Right atrium auricular region (tissue), 2 donors: ENCODE data around the gene ISOC2. TPM values are rescaled to one million over a fixed set of nuclear protein-coding genes. Genes with fewer than 3 reads are reported as not detected.
A peak's percentile ranks its signal among the peaks of the same experiment; 100 is the strongest.

Source experiments
- DNase-seq: peaks from one replicate; pipeline ENCODE4 v3.0.0-alpha.2; 2019; ENCODE audit warnings: low spot score
- H3K27ac ChIP-seq, 2 donors: fragments of 200-600 bp; sonication (generic); 1 replicate in 1 of 2; 2 replicates in 1 of 2; pipeline ENCODE4 v1.5.1; 2016 to 2019
- H3K27me3 ChIP-seq, 2 donors: fragments of 200-600 bp; sonication (generic); one replicate each; pipeline versions ENCODE4 v1.5.1 to v1.6.0; 2017 to 2019
- H3K36me3 ChIP-seq: fragments of 200-600 bp; sonication (generic); one replicate; pipeline ENCODE4 v1.5.1; 2016
- H3K4me1 ChIP-seq, 2 donors: fragments of 200-600 bp; sonication (generic); one replicate each; pipeline versions ENCODE4 v1.5.1 to v1.6.0; 2017 to 2019
- H3K4me3 ChIP-seq, 2 donors: fragments of 200-600 bp; sonication (generic); 1 replicate in 1 of 2; 2 replicates in 1 of 2; pipeline ENCODE4 v1.5.1; 2017 to 2019; ENCODE audit warnings: mild to moderate bottlenecking in 1 of 2, moderate library complexity in 1 of 2
- H3K9me3 ChIP-seq, 2 donors: fragments of 200-600 bp; sonication (generic); one replicate each; pipeline ENCODE4 v1.5.1; 2019
- total RNA-seq, 2 donors: library from RNA; depleted of rRNA; stranded (reverse); fragments of >200 nt; gene quantifications; one replicate each; pipeline ENCODE4 v1.1.0, GENCODE V29; 2016
- TF ChIP-seq, protein P1 (sequence below), 2 donors: fragments of 200-600 bp; sonication (generic); IDR thresholded peaks; one replicate each; pipeline ENCODE4 v1.5.1; 2019; ENCODE audit warnings: antibody characterized with exemption in 2 of 2

ISOC2 gene
- total RNA-seq, 2 donors from 2014 or later = 87.0 to 92.2 TPM

DNA sequence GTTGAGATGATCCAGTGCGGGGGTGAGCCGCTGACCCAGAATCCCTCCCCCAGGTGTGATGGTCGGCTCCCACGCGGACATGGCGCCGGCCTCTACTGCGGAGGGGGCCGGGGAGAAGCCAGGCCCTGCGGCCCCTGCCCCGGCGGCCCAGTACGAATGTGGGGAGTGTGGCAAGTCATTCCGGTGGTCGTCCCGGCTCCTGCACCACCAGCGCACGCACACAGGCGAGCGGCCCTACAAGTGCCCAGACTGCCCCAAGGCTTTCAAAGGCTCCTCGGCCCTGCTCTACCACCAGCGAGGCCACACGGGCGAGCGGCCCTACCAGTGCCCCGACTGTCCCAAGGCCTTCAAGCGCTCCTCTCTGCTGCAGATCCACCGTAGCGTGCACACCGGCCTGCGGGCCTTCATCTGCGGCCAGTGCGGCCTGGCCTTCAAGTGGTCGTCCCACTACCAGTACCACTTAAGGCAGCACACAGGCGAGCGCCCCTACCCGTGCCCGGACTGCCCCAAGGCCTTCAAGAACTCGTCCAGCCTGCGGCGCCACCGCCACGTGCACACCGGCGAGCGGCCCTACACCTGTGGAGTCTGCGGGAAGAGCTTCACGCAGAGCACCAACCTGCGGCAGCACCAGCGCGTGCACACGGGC, 19.8 kb upstream of the ISOC2 start:
- Histone ChIP-seq H3K27ac (no peak overlapping the region), H3K4me3 (no peak overlapping the region), H3K27me3 (no peaks in the 10 kb centered on the region), H3K36me3 (peaks cover 11% of the 10 kb centered on the region), H3K9me3 (no peaks in the 10 kb centered on the region), H3K4me1 (peaks cover 0 to 56% of the 10 kb centered on the region in 2 donors)
- TF ChIP-seq, protein P1, sequence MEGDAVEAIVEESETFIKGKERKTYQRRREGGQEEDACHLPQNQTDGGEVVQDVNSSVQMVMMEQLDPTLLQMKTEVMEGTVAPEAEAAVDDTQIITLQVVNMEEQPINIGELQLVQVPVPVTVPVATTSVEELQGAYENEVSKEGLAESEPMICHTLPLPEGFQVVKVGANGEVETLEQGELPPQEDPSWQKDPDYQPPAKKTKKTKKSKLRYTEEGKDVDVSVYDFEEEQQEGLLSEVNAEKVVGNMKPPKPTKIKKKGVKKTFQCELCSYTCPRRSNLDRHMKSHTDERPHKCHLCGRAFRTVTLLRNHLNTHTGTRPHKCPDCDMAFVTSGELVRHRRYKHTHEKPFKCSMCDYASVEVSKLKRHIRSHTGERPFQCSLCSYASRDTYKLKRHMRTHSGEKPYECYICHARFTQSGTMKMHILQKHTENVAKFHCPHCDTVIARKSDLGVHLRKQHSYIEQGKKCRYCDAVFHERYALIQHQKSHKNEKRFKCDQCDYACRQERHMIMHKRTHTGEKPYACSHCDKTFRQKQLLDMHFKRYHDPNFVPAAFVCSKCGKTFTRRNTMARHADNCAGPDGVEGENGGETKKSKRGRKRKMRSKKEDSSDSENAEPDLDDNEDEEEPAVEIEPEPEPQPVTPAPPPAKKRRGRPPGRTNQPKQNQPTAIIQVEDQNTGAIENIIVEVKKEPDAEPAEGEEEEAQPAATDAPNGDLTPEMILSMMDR (IDR thresholded peaks at IDR 0.05) = no peak
- DNase-seq = no peak

DNA sequence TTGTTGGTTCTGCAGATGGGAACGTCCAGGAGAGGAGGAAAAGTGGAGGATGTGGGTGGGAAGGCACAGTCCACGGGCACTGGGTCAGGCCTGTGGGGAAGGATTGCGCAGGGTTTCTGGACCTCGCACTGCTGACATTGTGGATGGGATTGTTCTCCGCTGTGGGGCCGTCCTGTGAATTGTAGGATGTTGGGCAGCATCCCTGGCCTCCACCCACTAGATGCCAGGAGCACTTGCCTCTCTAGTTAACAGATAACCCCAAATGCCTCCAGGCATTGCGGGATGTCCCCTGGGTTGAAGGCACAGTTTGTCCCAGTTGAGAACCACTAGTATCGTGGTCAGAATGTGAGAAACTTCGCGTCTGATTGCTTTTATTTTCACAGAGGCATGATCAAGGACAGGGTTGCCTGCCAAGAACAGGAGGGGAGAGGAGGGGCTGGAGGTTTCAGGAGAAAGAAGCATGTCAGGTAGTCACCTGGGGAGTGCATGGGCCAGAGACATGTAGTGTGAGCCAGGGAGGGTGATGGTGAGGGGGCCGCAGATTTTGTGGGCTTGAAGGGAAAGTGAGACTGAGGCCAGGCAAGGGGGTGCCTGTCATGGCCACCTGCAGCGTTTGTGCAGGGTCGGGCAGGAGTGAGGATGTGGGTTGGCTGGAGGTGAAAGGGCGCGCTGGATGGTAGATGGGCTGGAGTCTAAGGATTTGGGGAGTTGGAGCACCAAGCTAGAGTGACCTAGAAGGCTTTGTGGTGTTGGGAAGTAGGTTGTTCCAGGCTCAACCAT, 18.2 kb upstream of the ISOC2 start:
- H3K9me3 ChIP-seq = no peaks in the 10 kb centered on the region
- no peak overlapping the region for H3K4me3 ChIP-seq
- TF ChIP-seq, protein P1 (IDR thresholded peaks at IDR 0.05) = no peak
- no peaks in the 10 kb centered on the region for H3K27me3 ChIP-seq
- H3K36me3 ChIP-seq = peaks cover 11% of the 10 kb centered on the region
- H3K4me1 ChIP-seq = peaks cover 0 to 45% of the 10 kb centered on the region in 2 donors
- no peak for DNase-seq
- peak overlapping the region in 1 of 2 donors; percentile 77 for H3K27ac ChIP-seq

DNA sequence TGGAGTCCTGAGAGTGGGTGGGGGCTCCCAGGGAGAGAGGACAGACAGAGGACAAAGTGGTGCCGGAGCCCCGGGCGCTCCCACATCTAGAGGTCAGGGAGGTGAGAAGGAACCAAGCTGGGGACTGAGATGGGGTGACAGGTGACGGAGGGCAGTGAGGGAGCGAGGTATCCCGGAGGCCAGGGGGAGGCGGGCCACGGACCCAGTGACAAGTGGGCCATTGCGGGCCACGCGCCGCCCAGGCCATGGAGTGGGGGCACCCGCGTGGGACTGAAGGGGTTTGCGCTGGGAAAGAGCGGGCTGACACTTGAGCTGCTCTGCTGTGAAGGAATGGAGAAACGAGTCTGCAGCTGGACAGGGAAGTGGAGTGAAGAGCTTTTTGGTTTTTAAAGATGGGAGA, 17.6 kb upstream of the ISOC2 start:
- H3K4me1 ChIP-seq = peaks cover 0 to 39% of the 10 kb centered on the region in 2 donors
- H3K27ac ChIP-seq = peak overlapping the region in 1 of 2 donors; percentile 77
- H3K27me3 ChIP-seq = no peaks in the 10 kb centered on the region
- no peaks in the 10 kb centered on the region for H3K9me3 ChIP-seq
- H3K4me3 ChIP-seq = no peak overlapping the region
- DNase-seq = no peak
- H3K36me3 ChIP-seq = peaks cover 11% of the 10 kb centered on the region
- TF ChIP-seq, protein P1 (IDR thresholded peaks at IDR 0.05) = no peak

DNA sequence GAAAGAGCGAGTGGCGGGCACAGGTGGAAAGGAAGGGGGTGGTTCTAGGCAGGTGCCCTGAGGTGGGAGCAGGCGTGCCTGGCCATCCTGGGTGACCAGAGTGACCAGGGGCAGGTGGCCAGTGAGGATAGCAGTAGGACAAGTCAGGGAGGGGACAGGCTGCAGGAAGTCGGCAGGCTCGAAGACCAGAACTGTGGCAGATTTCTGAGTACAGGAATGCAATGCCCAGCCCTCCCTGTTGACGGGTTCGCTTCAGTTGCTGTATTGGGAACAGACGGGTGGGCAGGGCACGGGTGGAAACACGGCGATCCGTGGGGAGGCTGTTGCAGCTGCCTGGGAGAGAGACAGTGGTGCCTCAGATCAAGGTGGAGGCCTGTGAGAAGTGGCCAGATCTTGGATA, 16.9 kb upstream of the ISOC2 start:
- peaks cover 0 to 32% of the 10 kb centered on the region in 2 donors for H3K4me1 ChIP-seq
- no peak for DNase-seq
- H3K27me3 ChIP-seq = no peaks in the 10 kb centered on the region
- no peak overlapping the region for H3K4me3 ChIP-seq
- peaks cover 10% of the 10 kb centered on the region for H3K36me3 ChIP-seq
- TF ChIP-seq, protein P1 (IDR thresholded peaks at IDR 0.05) = no peak
- H3K9me3 ChIP-seq = no peaks in the 10 kb centered on the region
- peak overlapping the region in 1 of 2 donors; percentile 77 for H3K27ac ChIP-seq

DNA sequence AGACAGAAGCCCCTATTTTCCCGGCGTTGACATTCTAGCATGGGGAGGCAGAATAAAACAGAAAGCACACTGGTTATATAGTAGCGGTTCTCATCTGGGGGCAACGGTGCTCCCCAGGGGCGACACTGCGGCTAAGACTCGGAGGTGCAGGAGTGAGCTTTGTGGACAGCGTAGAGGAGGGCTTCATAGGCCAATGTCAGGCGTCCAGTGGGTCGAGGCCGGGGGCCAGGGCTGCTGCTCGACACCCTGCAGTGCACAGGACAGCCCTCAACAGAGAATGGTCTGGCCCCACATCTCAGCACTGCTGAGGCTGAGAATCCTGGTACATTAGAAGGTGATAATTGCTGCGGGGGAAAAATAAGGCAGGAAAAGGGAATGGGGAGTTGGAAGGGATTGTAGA, 16.5 kb upstream of the ISOC2 start:
- TF ChIP-seq, protein P1 (IDR thresholded peaks at IDR 0.05) = no peak
- Histone ChIP-seq H3K36me3 (peaks cover 5% of the 10 kb centered on the region), H3K9me3 (no peaks in the 10 kb centered on the region), H3K27me3 (no peaks in the 10 kb centered on the region), H3K27ac (peak overlapping the region in 1 of 2 donors; percentile 98), H3K4me3 (peak overlapping the region in 1 of 2 donors; percentile 66), H3K4me1 (peaks cover 0 to 31% of the 10 kb centered on the region in 2 donors)
- DNase-seq = no peak
